Muscle of leg (tissue), 11 donors: ENCODE results near the gene HIVEP3. TPM values are rescaled to one million over a fixed set of nuclear protein-coding genes. Genes with fewer than 3 reads are reported as not detected.

Experiments
- DNase-seq: peaks from one replicate; pipeline ENCODE4 v3.0.0; 2013
- H3K27ac ChIP-seq: one replicate; pipeline ENCODE4 v1.5.1; 2013; ENCODE audit warnings: mild to moderate bottlenecking, low read length, control low read depth
- H3K27me3 ChIP-seq: one replicate; pipeline ENCODE4 v1.6.1; 2013; ENCODE audit warnings: low read length; ENCODE audit not compliant: control insufficient read depth, insufficient read depth
- H3K36me3 ChIP-seq: one replicate; pipeline ENCODE4 v1.6.1; 2013; ENCODE audit warnings: low read length; ENCODE audit not compliant: control insufficient read depth, insufficient read depth
- H3K4me1 ChIP-seq: one replicate; pipeline ENCODE4 v1.6.1; 2013; ENCODE audit warnings: low read length; ENCODE audit not compliant: control insufficient read depth, insufficient read depth
- H3K4me3 ChIP-seq: one replicate; pipeline ENCODE4 v1.5.1; 2013; ENCODE audit warnings: low read length, control low read depth
- H3K9me3 ChIP-seq: replicated peaks from 2 replicates; pipeline ENCODE4 v1.6.1; 2013; ENCODE audit warnings: low read depth, low read length; ENCODE audit not compliant: control insufficient read depth
- WGBS: methylation state at CpG from one replicate; pipeline ENCODE4 v1.1.5; 2013; ENCODE audit warnings: missing lambda C conversion rate; ENCODE audit not compliant: insufficient coverage; 5-methylcytosine and 5-hydroxymethylcytosine counted together
- polyA plus RNA-seq, 8 donors: library from polyadenylated mRNA; unstranded; fragments of 120-200 nt; gene quantifications; one replicate each; pipeline versions ENCODE4 v1.2.1 to v1.2.3, GENCODE V29; 2013; ENCODE audit warnings: inconsistent platforms in 1 of 8, low replicate concordance in 1 of 8; ENCODE audit not compliant: insufficient read length in 8 of 8, insufficient read depth in 1 of 8
- total RNA-seq: library from RNA; stranded (reverse); fragments of 120-200 nt; gene quantifications from one replicate; pipeline ENCODE4 v1.2.4, GENCODE V29; 2013

HIVEP3 gene
- total and polyA plus RNA-seq, 9 donors = 0.93 to 3.7 (median 2.7) TPM

DNA sequence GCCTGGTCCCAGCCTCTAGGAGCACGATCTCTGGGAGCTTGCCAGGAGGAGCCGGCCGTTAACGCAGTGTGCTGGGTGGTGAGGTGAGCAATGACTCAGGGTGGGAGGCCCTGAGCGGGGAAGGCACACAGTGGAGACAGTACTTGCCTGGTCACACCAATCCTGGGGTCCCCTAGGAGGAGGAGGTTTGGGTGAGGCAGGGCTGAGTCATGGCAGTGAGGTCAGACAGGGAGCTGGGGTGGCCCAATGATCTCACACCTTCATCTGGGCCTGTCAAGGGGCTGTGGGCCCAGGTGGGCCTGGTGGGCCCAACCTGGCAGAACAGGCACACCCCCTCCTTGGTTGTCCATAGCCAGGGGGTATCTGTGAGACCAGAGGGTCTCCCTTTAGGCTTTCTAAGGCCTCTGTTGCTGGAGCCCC lies 425.6 kb downstream of the HIVEP3 start:
- DNase-seq = no peak
- 61% methylated on average over 5 of the region's 5 CpGs for WGBS
- H3K9me3 ChIP-seq = no peaks in the 10 kb centered on the region
- no peaks in the 10 kb centered on the region for H3K36me3 ChIP-seq
- H3K27ac ChIP-seq = no peak overlapping the region
- peaks cover 48% of the 10 kb centered on the region for H3K4me1 ChIP-seq
- H3K4me3 ChIP-seq = no peak overlapping the region
- peaks cover 3% of the 10 kb centered on the region for H3K27me3 ChIP-seq

DNA sequence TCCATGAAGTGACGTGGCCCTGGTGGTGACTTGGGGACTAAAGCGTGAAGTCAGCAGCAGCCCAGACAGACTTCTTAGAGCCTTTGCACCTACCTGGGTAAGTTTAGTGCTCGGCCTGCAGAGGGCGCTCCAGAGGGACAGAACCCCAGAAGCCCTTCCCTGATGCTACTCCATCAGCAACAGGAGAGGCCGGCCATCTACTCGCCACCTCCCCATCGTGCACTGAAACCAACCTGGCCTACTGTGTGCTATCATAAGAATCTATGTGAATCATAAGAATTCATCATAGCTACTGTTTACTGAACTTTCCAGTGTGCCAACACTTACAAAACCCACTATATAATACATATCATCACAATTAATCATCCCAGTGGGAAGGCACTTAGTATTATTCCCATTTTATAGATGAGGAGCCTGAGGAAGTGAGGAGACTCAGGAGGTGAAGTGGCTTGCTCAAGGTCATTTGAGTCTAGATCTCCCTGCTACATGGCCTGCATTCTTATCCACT lies 426.3 kb downstream of the HIVEP3 start:
- no peak overlapping the region for H3K4me3 ChIP-seq
- WGBS = 48% methylated on average over 4 of the region's 7 CpGs
- H3K27ac ChIP-seq = no peak overlapping the region
- peaks cover 48% of the 10 kb centered on the region for H3K4me1 ChIP-seq
- DNase-seq = no peak
- no peaks in the 10 kb centered on the region for H3K9me3 ChIP-seq
- peaks cover 3% of the 10 kb centered on the region for H3K27me3 ChIP-seq
- H3K36me3 ChIP-seq = no peaks in the 10 kb centered on the region

GRCh38 chr1:41490911-41491310 lies 427.8 kb downstream of the HIVEP3 start:
- Histone ChIP-seq H3K9me3 (no peaks in the 10 kb centered on the region), H3K4me1 (peaks cover 49% of the 10 kb centered on the region), H3K4me3 (no peak overlapping the region), H3K27me3 (peaks cover 3% of the 10 kb centered on the region), H3K36me3 (no peaks in the 10 kb centered on the region), H3K27ac (no peak overlapping the region)
- DNase-seq = no peak
- WGBS = 50% methylated on average over 2 of the region's 2 CpGs

DNA sequence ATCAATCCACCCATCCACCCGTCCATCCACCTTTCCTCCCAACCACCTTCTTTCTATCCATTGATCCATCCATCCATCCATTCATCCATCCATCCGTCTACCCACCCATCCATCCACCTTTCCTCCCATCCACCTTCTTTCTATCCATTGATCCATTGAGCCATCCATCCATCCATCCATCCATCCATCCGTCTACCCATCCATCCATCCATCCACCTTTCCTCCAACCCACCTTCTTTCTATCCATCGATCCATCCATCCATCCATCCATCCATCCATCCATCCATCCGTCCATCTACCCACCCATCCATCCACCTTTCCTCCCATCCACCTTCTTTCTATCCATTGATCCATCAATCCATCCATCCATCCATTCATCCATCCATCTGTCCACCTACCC lies 429.2 kb downstream of the HIVEP3 start:
- H3K4me1 ChIP-seq = peaks cover 49% of the 10 kb centered on the region
- no peaks in the 10 kb centered on the region for H3K9me3 ChIP-seq
- peaks cover 3% of the 10 kb centered on the region for H3K27me3 ChIP-seq
- no peak overlapping the region for H3K4me3 ChIP-seq
- 93% methylated on average over 5 of the region's 5 CpGs for WGBS
- no peak overlapping the region for H3K27ac ChIP-seq
- no peaks in the 10 kb centered on the region for H3K36me3 ChIP-seq
- no peak for DNase-seq

GRCh38 chr1:41488040-41488951 lies 430.4 kb downstream of the HIVEP3 start:
- H3K27me3 ChIP-seq = peaks cover 8% of the 10 kb centered on the region
- no peak for DNase-seq
- 85% methylated on average over 5 of the region's 11 CpGs for WGBS
- H3K36me3 ChIP-seq = no peaks in the 10 kb centered on the region
- H3K9me3 ChIP-seq = no peaks in the 10 kb centered on the region
- no peak overlapping the region for H3K4me3 ChIP-seq
- peaks cover 59% of the 10 kb centered on the region for H3K4me1 ChIP-seq
- no peak overlapping the region for H3K27ac ChIP-seq

DNA sequence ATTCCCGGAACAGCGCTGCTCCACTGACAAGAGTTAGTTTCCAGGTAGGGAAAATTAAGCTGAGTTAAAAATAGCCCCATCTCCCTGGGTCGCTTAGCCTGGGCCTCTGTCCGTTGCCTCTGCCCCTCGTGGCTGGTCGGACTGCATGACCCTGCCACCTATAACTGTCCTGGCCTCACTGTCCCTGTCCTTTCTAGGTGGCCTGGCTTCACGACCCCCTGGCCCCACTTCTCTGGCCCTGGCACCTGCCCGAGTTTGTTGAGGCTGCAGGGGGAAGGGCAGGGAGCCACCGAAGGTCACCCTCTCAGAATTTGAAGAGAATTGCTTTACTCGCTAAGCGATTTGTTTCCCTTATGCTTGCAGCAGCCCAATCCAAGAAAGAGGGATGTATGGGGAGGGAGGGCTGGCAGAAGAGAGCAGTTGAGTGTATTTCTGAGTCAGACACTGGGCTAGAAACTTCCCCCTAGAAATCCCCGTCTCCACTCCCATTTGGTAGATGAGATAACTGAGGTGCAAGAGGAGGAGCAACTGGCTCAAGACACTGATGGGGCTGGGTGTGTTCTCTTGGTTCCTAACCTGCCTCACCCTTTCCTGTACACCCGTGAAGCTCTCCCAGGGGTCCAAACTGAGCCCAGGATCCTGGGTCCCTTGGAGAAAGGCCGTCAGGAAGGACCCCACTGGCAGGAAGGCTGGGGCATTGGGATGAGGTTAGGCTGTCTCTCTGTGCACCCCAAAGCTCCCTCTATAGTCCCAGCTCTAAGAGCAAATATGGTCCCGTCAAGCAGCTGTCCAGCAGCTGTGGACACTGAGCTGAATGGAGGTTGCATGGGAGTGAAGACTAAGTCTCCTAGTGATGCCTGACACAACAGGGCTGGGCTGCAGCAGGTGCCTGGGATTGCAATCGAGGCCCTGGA lies 431.3 kb downstream of the HIVEP3 start:
- H3K36me3 ChIP-seq = no peaks in the 10 kb centered on the region
- peaks cover 8% of the 10 kb centered on the region for H3K27me3 ChIP-seq
- H3K9me3 ChIP-seq = no peaks in the 10 kb centered on the region
- H3K4me3 ChIP-seq = no peak overlapping the region
- peak overlapping the region; percentile 70 for H3K27ac ChIP-seq
- DNase-seq = peak; percentile 73
- peaks cover 68% of the 10 kb centered on the region for H3K4me1 ChIP-seq
- 29% methylated on average over 10 of the region's 16 CpGs for WGBS

DNA sequence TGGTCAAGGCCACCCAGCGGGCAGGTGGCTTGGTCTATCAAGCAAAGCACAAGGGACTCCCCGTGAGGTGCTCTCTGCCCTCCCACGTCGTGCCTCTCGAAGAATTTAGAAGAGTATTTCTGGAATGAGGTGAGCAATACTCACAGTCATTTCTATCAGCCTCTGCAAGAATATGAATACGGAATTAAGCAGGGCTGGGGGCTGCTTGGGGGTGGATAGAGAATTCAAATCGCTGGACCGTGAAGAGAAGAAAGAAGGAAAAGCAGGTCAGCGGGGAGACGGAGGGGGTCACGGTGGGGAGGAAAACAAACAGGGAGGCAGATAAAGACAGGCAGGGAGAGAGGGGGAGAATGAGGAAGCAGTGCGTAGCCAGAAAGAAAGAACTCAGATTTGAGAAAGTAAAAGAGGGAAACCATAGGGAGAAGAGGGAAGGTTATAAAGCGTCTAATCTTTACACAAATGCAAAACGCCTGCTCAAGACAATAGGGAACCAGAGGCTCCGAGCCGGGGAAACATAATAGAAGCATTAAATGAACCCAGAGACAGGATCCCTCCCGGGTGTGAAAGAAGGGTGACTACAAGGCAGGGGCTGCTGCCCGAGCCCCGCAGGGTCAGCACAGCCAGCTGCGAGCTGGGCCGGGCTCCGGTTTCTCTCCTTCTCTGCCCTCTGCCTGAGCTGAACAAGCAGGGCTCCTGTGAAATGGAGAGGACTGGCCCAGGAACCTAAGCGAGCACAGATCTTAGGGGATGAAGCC lies 432.2 kb downstream of the HIVEP3 start:
- Histone ChIP-seq H3K4me3 (no peak overlapping the region), H3K4me1 (peaks cover 75% of the 10 kb centered on the region), H3K27me3 (peaks cover 8% of the 10 kb centered on the region), H3K9me3 (no peaks in the 10 kb centered on the region), H3K27ac (peak overlapping the region; percentile 70), H3K36me3 (no peaks in the 10 kb centered on the region)
- no peak for DNase-seq
- 22% methylated on average over 19 of the region's 23 CpGs for WGBS

GRCh38 chr1:41486053-41486370 lies 432.7 kb downstream of the HIVEP3 start:
- no peak overlapping the region for H3K4me3 ChIP-seq
- no peak for DNase-seq
- no peak overlapping the region for H3K27ac ChIP-seq
- peaks cover 8% of the 10 kb centered on the region for H3K27me3 ChIP-seq
- no peaks in the 10 kb centered on the region for H3K36me3 ChIP-seq
- peaks cover 74% of the 10 kb centered on the region for H3K4me1 ChIP-seq
- 72% methylated on average over 4 of the region's 4 CpGs for WGBS
- no peaks in the 10 kb centered on the region for H3K9me3 ChIP-seq

- no peak for DNase-seq
- H3K4me1 ChIP-seq = peaks cover 73% of the 10 kb centered on the region
- 49% methylated on average over 2 of the region's 5 CpGs for WGBS
Observed at GRCh38 chr1:41485605-41486004, 433.1 kb downstream of the HIVEP3 start.

More at GRCh38 chr1:41485605-41486004, 433.1 kb downstream of the HIVEP3 start:
- H3K27me3 ChIP-seq = peaks cover 8% of the 10 kb centered on the region
- H3K27ac ChIP-seq = no peak overlapping the region
- H3K36me3 ChIP-seq = no peaks in the 10 kb centered on the region
- H3K9me3 ChIP-seq = no peaks in the 10 kb centered on the region
- H3K4me3 ChIP-seq = no peak overlapping the region
